Measurements from ENCODE around the gene TTC9.
"Not testable (repeated sequence)": the region's sequence is repeated elsewhere in the genome, so short reads cannot be mapped to it uniquely, and the experiment has no call there.

TTC9 gene

GRCh38 chr14:70680748-70681147 is 39.0 kb downstream of the TTC9 start:
- no peak for DNase-seq (ENCODE audit: low read depth)

GRCh38 chr14:70683983-70684382 is 42.3 kb downstream of the TTC9 start:
- DNase-seq (ENCODE audit: low read depth) = no peak

GRCh38 chr14:70685474-70686197 is 43.9 kb downstream of the TTC9 start:
- DNase-seq (ENCODE audit: low read depth) = no peak

- DNase-seq (ENCODE audit: low read depth) = no peak
These were observed 50.5 kb downstream of the TTC9 start for GRCh38 chr14:70692210-70692609.

- DNase-seq (ENCODE audit: low read depth) = no peak
These were observed 54.3 kb downstream of the TTC9 start for GRCh38 chr14:70696026-70696425.

- no peak for DNase-seq (ENCODE audit: low read depth)
These were observed 56.0 kb downstream of the TTC9 start for GRCh38 chr14:70697701-70698100.

- DNase-seq (ENCODE audit: low read depth) = no peak
These were observed 56.6 kb downstream of the TTC9 start for GRCh38 chr14:70698288-70698687.

- no peak for DNase-seq (ENCODE audit: low read depth)
These were observed 57.9 kb downstream of the TTC9 start for GRCh38 chr14:70699646-70700045.

GRCh38 chr14:70700955-70701585 is 59.4 kb downstream of the TTC9 start:
- no peak for DNase-seq (ENCODE audit: low read depth)

- DNase-seq (ENCODE audit: low read depth) = no peak
These were observed 59.9 kb downstream of the TTC9 start for GRCh38 chr14:70701610-70702009.

- DNase-seq (ENCODE audit: low read depth) = no peak
These were observed 60.4 kb downstream of the TTC9 start for GRCh38 chr14:70702161-70702560.

- DNase-seq (ENCODE audit: low read depth) = not testable (repeated sequence)
These were observed 62.0 kb downstream of the TTC9 start for GRCh38 chr14:70703621-70704168.

GRCh38 chr14:70704960-70705359 is 63.2 kb downstream of the TTC9 start:
- DNase-seq (ENCODE audit: low read depth) = no peak

GRCh38 chr14:70706177-70706576 is 64.5 kb downstream of the TTC9 start:
- DNase-seq (ENCODE audit: low read depth) = no peak

- no peak for DNase-seq (ENCODE audit: low read depth)
These were observed 65.7 kb downstream of the TTC9 start for GRCh38 chr14:70707138-70708038.

GRCh38 chr14:70708717-70709570 is 67.2 kb downstream of the TTC9 start:
- no peak for DNase-seq (ENCODE audit: low read depth)

- DNase-seq (ENCODE audit: low read depth) = no peak
These were observed 68.1 kb downstream of the TTC9 start for GRCh38 chr14:70709726-70710382.

- no peak for DNase-seq (ENCODE audit: low read depth)
These were observed 69.7 kb downstream of the TTC9 start for GRCh38 chr14:70711451-70711850.

GRCh38 chr14:70713096-70713495 is 71.4 kb downstream of the TTC9 start:
- no peak for DNase-seq (ENCODE audit: low read depth)

- no peak for DNase-seq (ENCODE audit: low read depth)
These were observed 71.8 kb downstream of the TTC9 start for GRCh38 chr14:70713511-70713916.

- peak; percentile 4 for DNase-seq (ENCODE audit: low read depth)
These were observed 72.4 kb downstream of the TTC9 start for GRCh38 chr14:70714055-70714550.
